NCI-H510A treated with DMSO at 0.1 percent for 48 hours (cell line): ENCODE data around the gene CPA4.

Source experiments
- DNase-seq: peaks from one replicate; lab custom pipeline; 2025; lab: John Stamatoyannopoulos, UW

CPA4 gene

DNA sequence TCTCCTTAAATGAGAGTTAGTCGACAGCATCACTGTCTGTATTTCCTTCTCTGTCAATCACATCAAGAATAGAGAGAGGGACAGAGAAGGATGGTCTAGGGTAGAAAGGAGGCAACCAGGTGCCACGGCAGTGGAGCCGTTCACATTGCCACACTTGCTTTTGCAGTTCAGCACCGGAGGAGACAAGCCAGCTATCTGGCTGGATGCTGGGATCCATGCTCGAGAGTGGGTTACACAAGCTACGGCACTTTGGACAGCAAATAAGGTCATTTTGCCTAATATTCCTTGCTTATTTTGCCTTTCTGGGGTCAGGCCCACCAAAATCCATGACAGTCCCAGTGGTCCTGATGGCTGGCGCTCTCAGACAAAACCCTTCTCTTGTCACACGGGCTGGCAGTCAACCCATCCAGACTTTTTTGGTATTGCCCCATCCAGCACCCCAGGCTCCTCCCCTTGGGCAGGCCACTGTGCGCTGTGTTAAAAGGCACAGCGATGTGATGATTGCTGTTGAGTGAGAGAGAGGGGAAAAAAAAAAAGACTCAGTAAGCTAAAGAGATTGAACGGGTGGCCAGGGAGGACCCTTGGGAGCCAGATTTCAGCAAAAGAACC, 17.9 kb upstream of the CPA4 start:
- DNase-seq = peak; percentile 7

DNA sequence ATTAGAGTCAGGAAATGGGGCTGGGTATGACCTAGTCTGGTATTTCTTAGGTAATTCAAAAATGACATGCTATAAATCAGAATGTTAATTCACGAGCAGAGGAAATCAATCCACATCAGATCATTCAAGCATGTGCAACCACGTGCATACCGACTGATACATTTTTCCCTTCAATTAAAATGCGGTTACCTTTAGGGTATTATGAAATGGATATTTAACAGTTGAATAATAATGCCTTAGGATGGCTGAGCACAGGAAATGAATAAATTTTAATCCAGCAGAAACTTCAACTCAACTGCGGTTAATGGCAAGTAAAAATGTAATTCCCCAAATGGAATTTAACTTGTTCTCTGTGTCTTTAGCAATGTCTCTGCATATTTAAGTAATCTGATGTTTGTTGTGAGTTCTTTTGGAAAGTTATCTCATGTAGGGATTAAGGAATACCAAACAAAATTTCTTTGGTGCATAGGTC, 17.1 kb upstream of the CPA4 start:
- no peak for DNase-seq

DNA sequence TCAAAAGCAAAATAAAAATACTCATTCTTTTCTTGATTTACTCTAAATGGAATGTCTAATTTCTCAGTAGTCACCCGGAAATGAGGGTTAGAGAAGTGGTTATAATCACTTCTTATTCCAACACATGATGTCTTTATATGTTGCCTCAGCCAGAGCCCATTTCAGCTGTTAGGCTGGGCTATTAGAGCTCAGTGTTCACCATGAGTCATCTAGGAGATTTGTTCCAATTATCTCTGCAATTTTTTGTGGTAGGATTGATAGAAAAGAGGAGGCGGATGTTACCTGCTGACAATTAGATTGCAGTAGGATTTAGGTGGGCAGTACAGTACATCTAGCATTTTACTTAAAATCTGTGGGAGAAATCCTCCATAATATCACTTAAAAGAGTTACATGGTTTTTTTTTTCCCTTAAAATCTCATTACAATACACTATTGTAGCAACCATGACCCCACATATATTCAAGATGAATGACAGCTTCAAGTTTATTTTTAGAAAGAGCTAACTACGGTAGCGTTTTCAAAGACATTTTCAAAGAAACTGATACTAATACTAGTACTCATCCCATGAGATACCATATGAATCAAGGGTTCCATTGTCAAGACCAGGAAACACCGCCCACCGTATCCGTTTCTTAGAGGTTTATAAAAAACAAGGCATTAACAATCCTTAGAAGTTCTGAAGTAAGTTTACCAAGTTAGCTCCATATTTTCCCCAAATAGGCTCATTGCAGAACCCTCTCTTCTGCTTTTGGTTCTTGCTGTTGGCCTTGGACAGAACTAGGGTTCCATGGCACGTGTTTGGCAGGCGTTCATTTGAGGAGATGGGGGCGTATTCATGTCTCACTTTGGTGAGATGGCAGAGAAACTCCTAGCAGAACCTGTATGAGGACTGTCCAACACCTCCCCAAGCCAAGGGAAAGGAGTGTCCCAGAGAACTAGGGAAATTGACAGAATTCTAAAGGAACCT, 15.9 kb upstream of the CPA4 start:
- no peak for DNase-seq

DNA sequence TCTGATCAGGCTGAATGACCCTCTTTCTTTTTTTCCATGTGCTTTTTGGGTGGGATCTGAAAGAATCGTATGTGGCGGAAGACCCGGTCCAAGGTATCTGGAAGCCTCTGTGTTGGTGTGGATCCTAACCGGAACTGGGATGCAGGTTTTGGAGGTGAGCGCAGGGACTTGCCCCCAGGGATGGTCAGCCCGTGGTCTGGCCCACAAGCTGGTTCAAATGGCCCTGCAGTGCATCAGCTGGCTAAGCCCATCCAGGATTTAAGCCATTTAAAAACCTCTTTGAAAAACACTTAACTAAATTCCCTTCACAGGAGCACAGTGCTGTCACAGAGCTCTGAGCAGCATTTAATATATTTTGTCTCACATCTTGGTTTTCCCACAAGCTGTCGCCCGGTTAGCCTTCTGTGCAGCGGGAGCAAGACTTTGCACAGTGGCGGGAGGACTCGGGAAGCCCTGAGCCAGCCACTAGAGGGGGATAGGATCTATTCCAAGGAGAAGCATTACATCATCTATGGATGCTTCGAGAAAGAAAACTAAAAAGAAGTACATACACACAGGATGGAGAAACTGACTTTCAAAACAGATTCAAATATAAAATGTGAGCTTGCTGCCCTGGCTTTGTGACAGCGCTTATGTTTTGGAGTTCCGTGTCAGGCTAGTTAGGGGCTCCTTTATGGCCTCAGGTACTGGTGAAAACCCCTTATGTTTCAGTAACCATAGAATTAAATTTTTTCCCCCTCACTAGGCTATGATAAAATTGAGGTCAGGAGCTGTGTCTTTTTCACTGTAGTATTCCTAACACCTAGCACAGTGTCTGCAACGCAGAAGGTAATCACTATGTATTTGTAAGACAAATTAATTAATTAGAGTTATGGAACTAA, 15.0 kb upstream of the CPA4 start:
- DNase-seq = peak; percentile 21

DNA sequence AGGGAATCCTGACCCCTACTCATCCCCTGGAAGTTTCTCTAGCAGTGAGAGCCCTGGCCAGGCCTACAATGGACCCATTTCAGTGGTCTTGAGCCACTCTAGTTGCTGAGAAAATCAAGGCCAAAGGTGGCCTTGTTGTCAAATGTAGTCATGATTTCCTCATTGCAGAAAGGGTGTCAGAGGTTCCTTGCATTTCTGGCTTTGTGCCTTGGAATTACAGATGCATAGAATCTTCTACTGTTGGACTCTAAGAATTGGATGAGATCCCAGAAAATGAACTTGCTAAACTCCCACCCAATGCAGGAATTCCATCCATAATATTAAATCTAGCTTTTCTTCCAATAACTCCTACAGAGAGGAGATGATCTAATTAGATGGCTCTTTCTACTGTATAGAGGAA, 14.1 kb upstream of the CPA4 start:
- DNase-seq = no peak

DNA sequence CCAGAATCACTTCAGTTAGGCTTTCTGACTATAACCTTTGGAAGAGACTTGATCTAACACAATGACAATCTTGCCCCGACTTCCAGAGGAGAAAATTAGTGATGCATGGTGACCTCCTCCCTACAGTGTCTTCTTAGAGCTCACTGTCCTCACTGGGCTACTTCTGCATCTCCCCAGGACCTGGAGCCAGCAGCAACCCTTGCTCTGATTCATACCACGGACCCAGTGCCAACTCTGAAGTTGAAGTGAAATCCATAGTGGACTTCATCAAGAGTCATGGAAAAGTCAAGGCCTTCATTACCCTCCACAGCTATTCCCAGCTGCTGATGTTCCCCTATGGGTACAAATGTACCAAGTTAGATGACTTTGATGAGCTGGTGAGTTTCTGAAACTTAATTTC, 13.7 kb upstream of the CPA4 start:
- no peak for DNase-seq

DNA sequence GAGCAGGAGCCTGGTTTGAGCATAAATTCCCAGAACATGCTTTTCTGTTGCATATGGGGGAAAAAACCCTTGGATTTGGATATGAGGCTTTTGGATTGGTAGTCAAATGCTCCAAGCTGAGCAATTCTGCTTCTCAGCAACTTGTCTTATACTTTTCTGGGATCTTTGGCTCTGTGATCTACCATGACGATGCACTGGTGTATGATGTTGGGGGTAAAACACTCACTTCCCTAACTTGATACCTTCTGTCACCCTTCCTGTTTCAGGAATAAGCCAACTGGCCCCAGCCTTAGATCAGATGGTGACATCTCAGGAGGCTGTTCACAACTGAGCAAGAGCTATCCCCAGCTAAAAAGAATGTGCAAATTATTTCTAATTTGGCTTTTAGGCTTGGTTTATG, 13.1 kb upstream of the CPA4 start:
- no peak for DNase-seq

DNA sequence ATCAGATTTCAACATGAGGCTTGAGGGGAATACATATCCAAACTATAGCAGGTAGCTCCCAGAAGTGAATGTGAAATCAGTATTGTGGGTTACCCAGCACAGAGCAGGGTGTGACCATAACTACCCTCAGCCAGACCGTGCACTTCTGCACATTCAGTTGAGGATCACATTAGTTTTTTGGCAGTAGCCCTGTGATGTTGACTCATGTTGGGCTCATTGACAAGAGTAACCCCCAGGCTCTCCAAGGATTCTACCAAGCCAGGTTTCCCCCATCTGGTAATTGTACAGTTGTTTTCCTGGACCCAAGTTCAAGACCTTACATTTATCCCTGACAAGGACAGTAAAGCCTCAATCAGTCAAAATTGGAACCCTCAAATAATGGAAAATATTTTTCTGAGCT, 11.7 kb upstream of the CPA4 start:
- no peak for DNase-seq

DNA sequence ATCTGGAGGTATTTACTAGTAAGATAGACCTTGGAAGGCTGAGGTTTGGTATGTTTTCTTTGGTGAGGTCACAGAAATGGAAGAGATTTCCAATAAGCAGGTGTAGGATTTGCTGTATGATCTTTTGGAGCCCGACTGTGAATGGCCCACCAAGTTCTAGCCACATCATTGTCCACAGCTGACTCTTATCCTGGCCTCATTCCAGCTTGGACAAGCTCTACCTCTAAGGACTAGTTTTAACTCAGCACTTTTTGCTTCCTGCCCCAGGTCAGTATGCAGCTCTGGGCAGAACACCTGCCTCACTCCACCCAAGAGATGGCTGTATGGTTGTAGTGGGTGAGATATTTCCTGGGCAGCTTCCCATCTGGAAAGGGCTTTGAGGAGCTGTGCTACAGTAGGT, 6.1 kb upstream of the CPA4 start:
- peak; percentile 7 for DNase-seq

DNA sequence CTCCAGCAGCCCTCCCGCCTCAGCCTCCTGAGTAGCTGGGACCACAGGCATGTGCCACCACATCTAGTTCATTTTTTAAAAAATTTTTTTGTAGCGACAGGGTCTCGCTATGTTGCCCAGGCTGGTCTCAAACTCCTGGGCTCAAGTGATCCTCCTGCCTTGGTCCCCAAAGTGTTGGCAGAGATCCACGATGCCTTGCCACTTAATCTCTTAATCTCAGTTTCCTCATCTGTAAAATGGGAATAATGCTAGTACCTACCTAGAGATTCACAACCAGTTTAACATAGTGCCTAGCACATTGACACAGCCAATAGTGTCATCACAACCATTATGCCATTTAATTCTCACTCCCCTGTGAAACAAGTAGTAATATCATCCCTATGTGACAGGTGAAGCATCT, 4.8 kb upstream of the CPA4 start:
- no peak for DNase-seq

DNA sequence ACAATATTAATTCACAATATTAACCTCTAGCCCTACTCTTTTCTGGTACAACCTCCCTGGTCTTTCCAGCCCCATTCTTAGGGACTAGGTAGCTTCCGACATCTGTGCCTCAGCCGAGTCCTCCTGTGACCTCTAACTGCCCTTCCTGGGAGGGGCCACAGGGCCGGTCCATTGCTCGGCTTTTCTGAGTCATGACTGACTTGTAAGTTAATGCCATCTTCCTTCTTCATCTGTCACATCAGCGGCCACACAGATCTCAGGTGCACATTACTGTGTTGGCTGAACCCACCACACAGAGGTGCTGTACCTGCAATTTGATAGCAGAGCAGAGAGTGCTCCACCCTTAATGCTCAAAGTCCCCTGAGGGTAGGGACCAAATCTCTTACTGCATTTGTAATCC, 4.1 kb upstream of the CPA4 start:
- DNase-seq = no peak

DNA sequence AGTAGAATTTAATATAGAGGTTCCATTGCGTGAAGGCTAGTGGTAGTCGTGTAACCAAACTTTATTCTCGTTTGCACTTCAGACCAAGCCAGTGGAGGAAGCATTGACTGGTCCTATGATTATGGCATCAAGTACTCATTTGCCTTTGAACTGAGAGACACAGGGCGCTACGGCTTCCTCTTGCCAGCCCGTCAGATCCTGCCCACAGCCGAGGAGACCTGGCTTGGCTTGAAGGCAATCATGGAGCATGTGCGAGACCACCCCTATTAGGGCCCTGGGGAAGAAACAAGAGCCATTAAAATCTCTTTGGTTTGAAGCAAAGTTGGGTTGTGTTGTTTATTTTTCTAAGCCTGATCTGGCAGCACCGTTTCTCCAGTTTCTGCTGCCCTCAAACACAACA, 3.5 kb upstream of the CPA4 start:
- no peak for DNase-seq

DNA sequence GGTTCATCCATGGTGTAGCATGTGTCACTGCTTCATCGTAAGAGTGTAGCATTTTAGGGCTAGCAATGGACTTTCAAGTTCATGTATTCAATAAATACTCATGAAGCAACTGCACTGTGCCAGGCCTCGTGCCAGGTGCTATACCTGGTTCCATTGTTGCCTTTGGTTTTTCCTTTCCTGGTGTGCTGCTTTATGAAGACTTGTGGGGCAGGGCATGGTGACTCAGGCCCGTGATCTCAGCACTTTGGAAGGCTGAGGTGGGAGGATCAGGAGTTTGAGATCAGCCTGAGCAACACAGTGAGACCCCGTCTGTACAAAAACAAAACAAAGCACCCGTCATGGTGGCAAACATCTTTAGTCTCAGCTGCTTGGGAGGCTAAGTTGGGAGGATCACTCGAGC, 2.2 kb upstream of the CPA4 start:
- no peak for DNase-seq

DNA sequence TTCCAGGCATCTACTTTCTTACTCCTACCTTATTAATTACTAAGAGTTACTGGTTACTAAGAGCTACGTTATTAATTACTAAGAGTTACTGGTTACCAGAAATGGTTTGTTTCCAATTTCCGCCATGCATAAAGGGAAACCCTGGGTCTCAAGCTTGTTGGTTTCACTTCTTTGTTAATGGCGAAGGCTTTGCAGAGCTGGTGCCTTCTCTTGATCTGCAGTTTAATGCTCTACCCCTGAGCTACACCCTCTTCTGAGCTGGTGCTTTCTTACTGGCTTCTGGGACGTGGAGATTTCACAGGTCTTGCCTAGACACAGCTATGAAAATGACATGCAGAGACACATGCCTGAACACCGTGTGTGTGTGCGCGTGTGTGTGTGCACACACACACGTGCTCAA, 560 bp downstream of the CPA4 start:
- no peak for DNase-seq

DNA sequence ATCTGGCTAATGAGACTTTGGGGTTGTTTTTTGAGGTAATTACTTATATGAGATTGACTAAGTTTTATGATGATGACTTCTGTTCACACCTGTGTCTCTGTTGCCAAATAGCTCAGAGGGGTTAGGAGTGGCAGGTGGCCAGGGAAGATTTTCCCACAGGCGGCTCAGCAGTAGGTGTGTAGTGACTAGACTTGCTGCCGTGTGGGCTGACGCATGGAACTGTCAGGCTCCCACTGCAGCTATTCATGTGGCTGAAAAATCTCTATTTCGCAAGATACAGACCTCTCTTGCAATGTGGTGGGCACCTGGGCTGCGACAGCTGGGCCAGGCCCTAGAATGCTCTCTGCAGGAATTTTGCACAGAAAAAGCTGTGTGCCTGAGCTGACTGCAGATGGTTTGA, 1.4 kb downstream of the CPA4 start:
- DNase-seq = no peak

DNA sequence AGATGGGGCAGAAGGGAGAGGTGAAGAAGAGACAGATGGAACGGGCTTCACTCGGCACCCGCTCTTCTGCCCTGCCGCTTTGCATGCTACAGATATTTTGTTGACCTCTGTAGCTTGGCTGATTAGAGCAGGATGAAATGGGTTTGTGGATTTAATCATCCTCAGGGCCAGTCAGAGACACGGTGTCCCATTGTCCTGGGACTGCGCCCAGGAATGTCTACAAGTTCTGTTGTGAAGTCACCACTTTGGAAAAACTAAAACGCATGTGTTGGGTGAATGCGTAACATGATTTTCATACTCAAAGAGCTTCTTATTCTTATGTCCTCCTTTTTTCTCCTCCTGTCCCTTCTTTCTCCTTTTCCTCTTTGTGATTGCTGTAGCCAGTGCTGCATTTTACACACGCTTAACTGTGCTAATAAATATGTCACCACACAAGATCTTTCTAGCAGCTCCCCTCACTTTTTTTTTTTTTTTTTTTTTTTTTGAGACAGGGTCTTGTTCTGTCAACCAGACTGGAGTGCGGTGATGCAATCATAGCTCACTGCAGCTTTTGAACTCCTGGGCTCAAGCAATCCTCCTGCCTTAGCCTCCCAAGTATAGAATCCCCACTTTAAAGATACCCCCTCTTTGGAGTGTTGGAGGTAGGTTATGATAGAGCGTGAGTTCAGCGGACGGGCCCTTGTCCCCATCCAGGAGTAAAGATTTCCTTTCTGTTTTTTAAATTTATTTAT, 3.4 kb downstream of the CPA4 start:
- no peak for DNase-seq

DNA sequence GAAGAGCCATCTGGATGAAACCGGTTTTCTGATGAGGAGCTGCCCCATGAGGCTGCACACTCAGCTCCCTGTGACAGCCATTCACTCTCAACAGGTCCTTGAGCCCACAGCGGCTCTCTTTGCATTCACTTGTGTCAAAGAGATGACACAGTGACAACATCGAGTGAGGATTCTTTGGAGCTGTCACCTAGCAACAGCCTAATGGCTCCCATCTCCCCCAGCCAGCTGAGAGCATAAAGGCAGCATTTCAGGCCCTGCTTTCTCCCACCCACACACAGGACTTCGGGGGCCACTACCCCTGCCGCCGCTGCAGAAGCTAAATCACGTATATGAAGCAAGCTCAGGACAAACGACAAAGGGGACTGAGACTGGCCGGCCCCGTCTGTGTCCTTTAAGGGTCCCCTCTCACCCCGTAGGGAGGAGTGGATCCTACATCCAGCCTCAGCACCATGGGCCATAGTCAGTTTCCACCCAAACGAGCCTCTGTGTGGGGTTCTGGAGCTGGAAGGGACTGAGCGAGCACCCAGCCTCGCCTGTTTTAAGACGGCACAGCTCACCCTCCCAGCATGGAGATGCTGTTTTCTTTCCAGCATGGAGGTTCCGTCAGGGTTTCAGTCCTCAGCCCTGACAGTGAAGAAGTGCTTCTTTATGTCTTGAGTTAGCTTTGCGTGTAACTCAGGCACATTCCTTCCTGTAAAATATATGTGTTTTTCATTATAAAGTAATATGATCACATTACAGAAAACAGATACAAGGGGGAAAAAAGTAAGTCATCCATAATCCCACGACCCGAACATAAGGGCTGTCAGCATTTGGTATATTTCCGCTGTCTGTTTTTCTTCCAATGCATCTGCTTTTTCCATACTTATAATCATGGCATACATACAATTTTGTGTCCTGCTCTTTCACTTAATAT, 4.9 kb downstream of the CPA4 start:
- DNase-seq = peak; percentile 64

DNA sequence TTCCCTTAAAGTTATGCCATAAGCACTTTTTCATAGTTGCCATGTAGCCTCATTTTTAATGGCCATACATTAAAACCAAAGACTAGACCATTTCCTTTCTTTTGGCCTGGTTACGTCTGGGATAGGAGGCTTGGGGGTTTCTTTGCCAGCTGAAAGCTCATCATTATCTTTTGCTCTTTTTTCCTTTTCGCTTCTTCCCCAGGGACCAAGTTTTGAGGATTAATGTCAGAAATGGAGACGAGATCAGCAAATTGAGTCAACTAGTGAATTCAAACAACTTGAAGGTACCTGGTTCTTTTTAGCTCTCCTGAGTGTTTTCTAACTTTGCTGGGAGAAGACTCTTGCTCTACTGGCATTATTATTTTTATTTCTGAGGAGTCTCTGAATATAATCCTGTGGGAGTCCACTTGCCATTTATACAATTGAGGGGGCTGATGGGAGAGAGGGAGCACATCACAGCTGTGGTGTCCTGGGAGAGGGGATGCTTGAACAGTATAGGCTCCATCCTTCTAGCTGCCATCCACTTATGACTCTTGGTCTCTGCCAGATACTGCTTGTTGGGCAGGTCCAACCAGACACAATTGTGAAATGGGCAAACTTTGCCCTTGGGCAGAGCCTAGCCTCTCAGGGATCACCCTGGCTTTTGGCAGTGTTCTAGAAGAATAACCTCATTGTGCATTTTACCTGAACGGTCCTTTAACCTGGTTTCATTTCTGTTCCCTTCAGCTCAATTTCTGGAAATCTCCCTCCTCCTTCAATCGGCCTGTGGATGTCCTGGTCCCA, 5.8 kb downstream of the CPA4 start:
- DNase-seq = no peak

DNA sequence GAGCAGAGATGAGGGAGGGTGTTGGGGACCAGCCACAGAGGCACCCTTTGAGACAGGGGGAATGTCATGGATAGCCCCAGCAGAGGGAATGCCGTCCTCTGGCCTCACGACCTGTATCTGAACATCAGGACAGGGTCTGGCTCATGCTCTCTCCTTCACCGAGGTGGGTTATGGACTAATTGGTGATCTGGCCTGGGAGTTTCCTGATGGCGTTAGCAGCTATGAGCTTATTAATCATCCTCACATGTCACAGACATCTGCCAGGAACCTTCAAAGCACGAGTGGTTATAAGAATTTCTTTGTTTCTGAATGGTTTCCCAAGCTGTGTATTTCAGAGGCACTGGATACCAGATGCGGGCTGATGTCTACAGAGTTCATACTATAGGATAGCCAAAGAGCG, 6.9 kb downstream of the CPA4 start:
- DNase-seq = no peak

DNA sequence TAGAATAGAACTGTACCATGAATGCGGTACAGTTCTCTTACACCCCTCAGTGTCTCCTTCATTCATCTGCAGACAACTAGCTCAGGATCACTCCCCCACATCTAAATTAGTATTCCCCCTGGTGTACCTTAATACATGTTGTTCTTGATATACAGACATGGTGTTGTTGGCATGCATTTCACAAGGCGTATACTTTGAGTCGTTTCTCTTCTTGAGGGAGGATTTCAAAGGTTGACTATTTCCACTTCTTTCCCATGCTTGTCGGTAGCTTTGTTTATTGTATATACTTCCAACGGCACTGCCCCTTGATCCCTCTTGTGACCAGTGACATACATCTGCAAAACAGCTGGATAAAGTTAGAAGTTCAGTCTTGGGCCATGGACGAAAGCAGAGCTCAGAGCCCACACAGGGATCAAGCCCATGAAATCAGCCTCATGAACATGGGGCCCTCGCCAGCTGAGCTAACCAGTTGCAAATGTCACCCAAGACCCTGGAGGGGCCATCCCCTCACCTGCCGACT, 8.6 kb downstream of the CPA4 start:
- DNase-seq = no peak
